HG02938 (cell line): ENCODE results near the gene PBX3.

ENCODE experiments used
- ATAC-seq: cut with Tn5 transposase; IDR thresholded peaks from one replicate; pipeline ENCODE4 v1.9.1; 2021; ENCODE audit warnings: mild to moderate bottlenecking, moderate library complexity; ENCODE audit not compliant: unreplicated experiment

Gene PBX3

DNA sequence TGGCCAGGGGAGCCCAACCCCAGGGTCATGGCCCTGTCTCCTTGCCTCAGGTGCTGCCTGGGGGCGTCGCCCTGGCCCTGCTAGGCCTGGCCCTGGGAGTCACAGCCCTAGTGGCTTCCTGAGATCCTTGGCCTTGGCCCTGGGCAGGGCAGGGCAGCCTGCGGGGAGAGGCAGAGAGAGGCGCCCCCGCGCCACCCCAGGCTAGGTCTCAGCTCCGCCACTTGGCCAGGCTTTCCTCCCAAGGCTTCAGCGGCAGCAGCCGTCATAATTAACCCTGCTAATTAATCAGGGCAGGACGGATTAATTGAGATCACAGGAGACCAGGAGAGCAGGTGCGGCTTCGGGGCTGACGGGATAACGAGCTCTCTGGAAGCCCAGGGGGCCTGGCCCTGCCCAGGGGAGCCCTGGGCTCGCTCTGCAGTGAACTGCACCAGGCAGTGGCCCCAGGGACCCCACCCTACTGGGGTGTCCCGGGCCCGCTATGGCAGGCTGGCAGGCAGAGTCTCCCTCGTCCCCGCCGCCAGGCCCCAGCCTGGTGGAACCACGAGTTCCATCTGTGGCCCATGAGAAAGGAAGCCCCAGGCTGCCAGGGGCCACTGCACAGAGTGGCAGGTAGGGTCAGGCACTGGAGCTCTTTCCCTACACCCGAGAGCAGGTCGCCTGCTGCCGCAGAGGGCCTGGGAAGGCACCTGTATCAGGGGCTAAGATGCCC lies 269.6 kb downstream of the PBX3 start:
- ATAC-seq: no peak
